GM12801 (cell line): ENCODE measurements around the gene KLF2.

Experiments
- CTCF ChIP-seq: IDR thresholded peaks from one replicate; pipeline ENCODE4 v1.5.1; 2011; ENCODE audit warnings: control low read depth; ENCODE audit not compliant: insufficient read length; ENCODE audit errors: extremely low read depth

KLF2 gene

GRCh38 chr19:16301999-16302694, 22.5 kb upstream of the KLF2 start:
- no peak for TF ChIP-seq CTCF

- no peak for TF ChIP-seq CTCF
Observed at GRCh38 chr19:16303755-16304154, 20.9 kb upstream of the KLF2 start.

- TF ChIP-seq CTCF = no peak
Observed at GRCh38 chr19:16306728-16307402, 17.8 kb upstream of the KLF2 start.

GRCh38 chr19:16308081-16308480, 16.5 kb upstream of the KLF2 start:
- TF ChIP-seq CTCF = no peak

- TF ChIP-seq CTCF = no peak
Observed at GRCh38 chr19:16309643-16310042, 15.0 kb upstream of the KLF2 start.

- no peak for TF ChIP-seq CTCF
Observed at GRCh38 chr19:16315825-16316505, 8.7 kb upstream of the KLF2 start.

- no peak for TF ChIP-seq CTCF
Observed at GRCh38 chr19:16316506-16316882, 8.1 kb upstream of the KLF2 start.
